Common myeloid progenitor, CD34-positive (primary cell): Measurements from ENCODE around the gene IFNAR1.

Source experiments
- CTCF ChIA-PET: fragments of 350-600 bp; sonication (Branson Sonifier 250); formaldehyde crosslinking; loops from one replicate; lab custom pipeline; 2021; ENCODE audit warnings: antibody characterized with exemption; lab: Charles Lee
- POLR2A ChIA-PET: fragments of 350-600 bp; sonication (Branson Sonifier 250); formaldehyde crosslinking; loops from one replicate; lab custom pipeline; 2021; ENCODE audit warnings: antibody characterized with exemption; lab: Charles Lee
- DNase-seq, 3 donors: peaks; one replicate each; pipeline versions ENCODE4 v3.0.0 to v3.0.0-alpha.2; 2013
- H3K27ac ChIP-seq, 2 experiments: 1 replicate in 1 of 2; 2 replicates in 1 of 2; pipeline ENCODE4 v1.7.0; 2013; ENCODE audit warnings: inconsistent platforms in 2 of 2, low read length in 2 of 2, mild to moderate bottlenecking in 2 of 2, low read depth in 1 of 2, moderate library complexity in 1 of 2; ENCODE audit not compliant: severe bottlenecking in 2 of 2, insufficient read depth in 1 of 2, poor library complexity in 1 of 2
- H3K27me3 ChIP-seq, 5 experiments: replicated peaks in 2 of 5; 1 replicate in 3 of 5; 2 replicates in 2 of 5; pipeline versions ENCODE4 v1.6.1 to v1.7.0; 2013; ENCODE audit warnings: low read length in 4 of 5, mild to moderate bottlenecking in 2 of 5, moderate library complexity in 2 of 5, inconsistent platforms in 1 of 5; ENCODE audit not compliant: insufficient read depth in 5 of 5, control insufficient read depth in 4 of 5
- H3K36me3 ChIP-seq, 4 experiments: 1 replicate in 2 of 4; 2 replicates in 2 of 4; pipeline versions ENCODE4 v1.6.1 to v1.7.0; 2013; ENCODE audit warnings: low read length in 3 of 4, control low read depth in 1 of 4, mild to moderate bottlenecking in 1 of 4; ENCODE audit not compliant: control insufficient read depth in 4 of 4, insufficient read depth in 4 of 4
- H3K4me1 ChIP-seq, 4 experiments: 1 replicate in 3 of 4; 2 replicates in 1 of 4; pipeline versions ENCODE4 v1.6.1 to v1.7.1; 2013; ENCODE audit warnings: low read length in 3 of 4, mild to moderate bottlenecking in 3 of 4, control low read depth in 1 of 4, inconsistent platforms in 1 of 4, moderate library complexity in 1 of 4; ENCODE audit not compliant: control insufficient read depth in 4 of 4, insufficient read depth in 4 of 4; ENCODE audit errors: control extremely low read depth in 1 of 4
- H3K4me3 ChIP-seq, 7 experiments: 1 replicate in 4 of 7; 2 replicates in 3 of 7; pipeline versions ENCODE4 v1.5.1 to v1.7.0; 2013; ENCODE audit warnings: mild to moderate bottlenecking in 7 of 7, low read length in 6 of 7, moderate library complexity in 6 of 7, inconsistent platforms in 2 of 7, low read depth in 2 of 7, control low read depth in 1 of 7; ENCODE audit not compliant: insufficient read depth in 4 of 7, control insufficient read depth in 1 of 7; ENCODE audit errors: extremely low read depth in 1 of 7
- H3K9me3 ChIP-seq, 5 experiments: 1 replicate in 4 of 5; 2 replicates in 1 of 5; pipeline versions ENCODE4 v1.6.1 to v1.7.1; 2013; ENCODE audit warnings: low read length in 4 of 5, mild to moderate bottlenecking in 2 of 5, inconsistent platforms in 1 of 5, low read depth in 1 of 5, moderate library complexity in 1 of 5; ENCODE audit not compliant: control insufficient read depth in 4 of 5, insufficient read depth in 2 of 5; ENCODE audit errors: control extremely low read depth in 1 of 5
- WGBS: methylation state at CpG from one replicate; pipeline ENCODE4 v1.1.5; 2013; ENCODE audit not compliant: insufficient coverage; 5-methylcytosine and 5-hydroxymethylcytosine counted together

The IFNAR1 gene

GRCh38 chr21:33334824-33335223 lies 10.1 kb downstream of the IFNAR1 start:
- Histone ChIP-seq H3K27me3 (no peaks in the 10 kb centered on the region), H3K9me3 (peaks cover 4 to 19% (median 9%) of the 10 kb centered on the region in 5 experiments), H3K36me3 (peaks cover 5 to 33% (median 19%) of the 10 kb centered on the region in 4 experiments), H3K4me3 (no peak overlapping the region), H3K27ac (no peak overlapping the region), H3K4me1 (peaks cover 0 to 1% (median 0%) of the 10 kb centered on the region in 4 experiments)
- peak in 1 of 3 donors; percentile 15 for DNase-seq
- ChIA-PET CTCF (interaction anchor here (0.6 to 0.9 kb wide), 3 partner anchors 9 to 13 kb away, joined by 3 to 7 read pairs (median 4); partner anchors contain the start of gene IFNAR1), POLR2A (no interaction called here)
- WGBS = 100% methylated on average over 1 of the region's 2 CpGs

DNA sequence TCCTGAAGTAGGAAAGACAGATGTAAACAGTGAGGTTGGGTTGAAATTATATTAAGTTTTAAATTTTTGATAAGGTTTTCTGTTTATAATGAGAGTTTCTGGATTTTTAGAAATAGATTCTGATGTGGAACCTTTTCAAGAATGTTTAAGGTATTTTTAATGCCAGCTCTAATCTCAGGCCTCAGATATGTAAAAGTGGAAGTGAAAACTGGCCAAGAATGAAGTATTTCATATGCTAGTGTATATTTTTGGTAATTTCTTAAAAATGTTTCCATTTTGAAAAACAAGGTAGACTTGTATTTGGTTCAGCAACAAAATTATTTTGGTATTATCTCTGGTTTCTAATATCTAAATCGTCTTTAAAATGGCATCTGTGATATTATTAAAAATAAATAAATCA lies 14.4 kb downstream of the IFNAR1 start:
- no peak for DNase-seq
- no CpG with 5 or more reads among the region's 1 CpG for WGBS

GRCh38 chr21:33339918-33340317 lies 15.1 kb downstream of the IFNAR1 start:
- 50% methylated on average over 1 of the region's 2 CpGs for WGBS
- no peak for DNase-seq
- H3K4me3 ChIP-seq = no peak overlapping the region
- ChIA-PET POLR2A (interaction anchor here (0.6 to 0.9 kb wide), 2 partner anchors 15 to 662 kb away, joined by 3 to 4 read pairs; partner anchors contain the start of gene IFNAR1), CTCF (interaction anchor here (2.4 kb wide), 1 partner anchor 21 kb away, joined by 13 read pairs; no protein-coding TSS in a partner anchor)
- H3K4me1 ChIP-seq = peaks cover 0 to 2% (median 0%) of the 10 kb centered on the region in 4 experiments
- H3K27ac ChIP-seq = peak overlapping the region in 1 of 2 experiments; percentile 38
- no peaks in the 10 kb centered on the region for H3K27me3 ChIP-seq
- peaks cover 0 to 3% (median 0%) of the 10 kb centered on the region in 5 experiments for H3K9me3 ChIP-seq
- H3K36me3 ChIP-seq = peaks cover 6 to 46% (median 15%) of the 10 kb centered on the region in 4 experiments

More for the DNA sequence above, 14.4 kb downstream of the IFNAR1 start:
- ChIA-PET CTCF (interaction anchor here (1.3 to 2.4 kb wide), 2 partner anchors 9 to 22 kb away, joined by 4 to 13 read pairs; no protein-coding TSS in a partner anchor), POLR2A (no interaction called here)
- peaks cover 0 to 4% (median 0%) of the 10 kb centered on the region in 5 experiments for H3K9me3 ChIP-seq
- H3K36me3 ChIP-seq = peaks cover 6 to 46% (median 14%) of the 10 kb centered on the region in 4 experiments
- H3K27me3 ChIP-seq = no peaks in the 10 kb centered on the region
- H3K4me3 ChIP-seq = no peak overlapping the region
- no peak overlapping the region for H3K27ac ChIP-seq
- peaks cover 0 to 2% (median 0%) of the 10 kb centered on the region in 4 experiments for H3K4me1 ChIP-seq

DNA sequence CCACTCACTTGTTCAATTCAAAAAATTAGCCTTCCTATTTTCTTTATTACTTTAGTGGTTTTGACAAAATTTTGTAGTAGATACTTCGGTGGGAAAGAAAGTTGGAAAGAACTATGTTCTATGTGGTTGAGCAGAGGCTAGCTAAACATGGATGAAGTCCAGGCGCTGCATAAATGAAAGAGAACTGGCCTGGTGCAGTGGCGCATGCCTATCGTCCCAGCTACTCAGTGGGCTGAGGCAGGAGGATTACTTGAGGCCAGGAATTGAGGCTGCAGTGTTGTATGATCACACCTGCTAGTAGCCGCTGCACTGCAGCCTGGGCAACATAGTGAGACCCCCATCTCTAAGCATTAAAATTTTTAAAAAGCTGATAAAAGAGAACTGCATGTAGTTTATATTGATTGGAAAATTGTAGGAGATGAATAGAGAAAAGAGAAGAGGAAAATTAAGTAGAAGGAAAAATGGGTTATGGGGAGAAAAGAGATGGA lies 21.0 kb downstream of the IFNAR1 start:
- Histone ChIP-seq H3K4me3 (no peak overlapping the region), H3K9me3 (no peaks in the 10 kb centered on the region), H3K36me3 (peaks cover 24 to 69% (median 40%) of the 10 kb centered on the region in 4 experiments), H3K27ac (no peak overlapping the region), H3K4me1 (no peaks in the 10 kb centered on the region), H3K27me3 (no peaks in the 10 kb centered on the region)
- DNase-seq = no peak
- ChIA-PET POLR2A (no interaction called here), CTCF (interaction anchor here (0.8 to 1.5 kb wide), 3 partner anchors 10 to 56 kb away, joined by 3 to 7 read pairs (median 5); no protein-coding TSS in a partner anchor)
- 96% methylated on average over 5 of the region's 5 CpGs for WGBS

GRCh38 chr21:33348706-33349105 lies 23.9 kb downstream of the IFNAR1 start:
- WGBS = no CpG with 5 or more reads among the region's 3 CpGs
- no peak for DNase-seq
- POLR2A ChIA-PET = no interaction called here
- H3K27me3 ChIP-seq = no peaks in the 10 kb centered on the region
- H3K4me3 ChIP-seq = no peak overlapping the region
- H3K27ac ChIP-seq = no peak overlapping the region
- H3K36me3 ChIP-seq = peaks cover 22 to 58% (median 38%) of the 10 kb centered on the region in 4 experiments
- CTCF ChIA-PET = interaction anchor here (0.9 to 3.6 kb wide), 7 partner anchors 13 to 97 kb away, joined by 3 to 19 read pairs (median 5); no protein-coding TSS in a partner anchor
- no peaks in the 10 kb centered on the region for H3K4me1 ChIP-seq
- H3K9me3 ChIP-seq = no peaks in the 10 kb centered on the region

- H3K9me3 ChIP-seq = no peaks in the 10 kb centered on the region
- DNase-seq = no peak
- POLR2A ChIA-PET = no interaction called here
- H3K27me3 ChIP-seq = no peaks in the 10 kb centered on the region
- peaks cover 0 to 6% (median 0%) of the 10 kb centered on the region in 4 experiments for H3K4me1 ChIP-seq
- 83% methylated on average over 1 of the region's 3 CpGs for WGBS
- peaks cover 19 to 47% (median 35%) of the 10 kb centered on the region in 4 experiments for H3K36me3 ChIP-seq
- H3K4me3 ChIP-seq = no peak overlapping the region
- no peak overlapping the region for H3K27ac ChIP-seq
- CTCF ChIA-PET = interaction anchor here (1.1 to 3.6 kb wide), 3 partner anchors 9 to 11 kb away, joined by 3 to 19 read pairs (median 6); no protein-coding TSS in a partner anchor
Observed at GRCh38 chr21:33350676-33351075, 25.9 kb downstream of the IFNAR1 start.

- no peak for DNase-seq
- Histone ChIP-seq H3K27me3 (no peaks in the 10 kb centered on the region), H3K4me3 (no peak overlapping the region), H3K27ac (peak overlapping the region in 1 of 2 experiments; percentile 59), H3K9me3 (no peaks in the 10 kb centered on the region), H3K36me3 (peaks cover 19 to 32% (median 25%) of the 10 kb centered on the region in 4 experiments), H3K4me1 (peaks cover 0 to 6% (median 0%) of the 10 kb centered on the region in 4 experiments)
- WGBS = 73% methylated on average over 5 of the region's 6 CpGs
- CTCF ChIA-PET = interaction anchor here (1.4 kb wide), 2 partner anchors 9 to 90 kb away, joined by 6 to 7 read pairs; no protein-coding TSS in a partner anchor
- POLR2A ChIA-PET = interaction anchor here (0.5 kb wide), 1 partner anchor 11 kb away, joined by 3 read pairs; no protein-coding TSS in a partner anchor
Observed at GRCh38 chr21:33355355-33355754, 30.6 kb downstream of the IFNAR1 start.
